Left hindlimb (tissue), 1 donor: ENCODE data around the gene PABPC1L.
A peak's percentile ranks its signal among the peaks of the same experiment; 100 is the strongest.
"Not testable (repeated sequence)": the region's sequence is repeated elsewhere in the genome, so short reads cannot be mapped to it uniquely, and the experiment has no call there.

Source experiments
- DNase-seq: peaks from one replicate; pipeline ENCODE4 v3.0.0-alpha.2; 2018

Gene PABPC1L

DNA sequence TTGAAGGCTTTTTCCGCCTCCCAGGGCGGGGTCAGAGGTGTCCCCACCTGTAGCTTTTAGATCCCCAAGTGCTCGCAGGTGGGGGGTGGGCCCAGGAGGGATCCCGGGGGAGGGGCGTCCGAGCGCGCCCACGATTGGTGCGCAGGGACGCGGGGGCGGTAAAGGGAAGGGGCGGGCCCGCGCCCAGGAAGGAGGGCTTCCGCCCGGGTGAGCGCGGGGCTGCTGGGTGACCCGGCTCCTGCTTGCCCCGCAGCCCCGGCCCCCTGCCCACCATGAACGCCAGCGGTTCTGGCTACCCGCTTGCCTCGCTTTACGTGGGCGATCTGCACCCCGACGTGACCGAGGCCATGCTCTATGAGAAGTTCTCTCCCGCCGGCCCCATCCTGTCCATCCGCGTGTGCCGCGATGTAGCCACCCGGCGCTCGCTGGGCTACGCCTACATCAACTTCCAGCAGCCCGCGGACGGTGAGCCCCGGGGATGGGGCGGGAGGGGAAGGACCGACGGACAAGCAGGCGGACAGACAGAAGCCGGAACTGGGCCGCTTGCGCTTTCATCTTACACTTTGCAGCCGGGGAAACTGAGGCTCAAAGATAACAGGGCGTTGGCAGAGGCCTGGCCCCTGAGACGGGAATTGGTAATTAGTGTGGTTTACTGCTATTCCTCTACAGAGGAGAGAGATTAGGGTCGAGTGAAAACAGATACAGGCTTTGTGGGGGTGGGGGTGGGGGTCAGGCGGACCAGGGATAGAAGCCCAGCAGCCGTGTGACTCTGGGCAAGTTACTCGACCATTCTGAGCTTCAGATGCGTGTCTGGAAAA, at the start of gene PABPC1L:
Gene PABPC1L, plus strand, starts transcription at position 189 of the 818 bp plus-strand sequence. Its CDS starts 84 bp downstream, at position 273.
- DNase-seq, result peak; percentile 70

DNA sequence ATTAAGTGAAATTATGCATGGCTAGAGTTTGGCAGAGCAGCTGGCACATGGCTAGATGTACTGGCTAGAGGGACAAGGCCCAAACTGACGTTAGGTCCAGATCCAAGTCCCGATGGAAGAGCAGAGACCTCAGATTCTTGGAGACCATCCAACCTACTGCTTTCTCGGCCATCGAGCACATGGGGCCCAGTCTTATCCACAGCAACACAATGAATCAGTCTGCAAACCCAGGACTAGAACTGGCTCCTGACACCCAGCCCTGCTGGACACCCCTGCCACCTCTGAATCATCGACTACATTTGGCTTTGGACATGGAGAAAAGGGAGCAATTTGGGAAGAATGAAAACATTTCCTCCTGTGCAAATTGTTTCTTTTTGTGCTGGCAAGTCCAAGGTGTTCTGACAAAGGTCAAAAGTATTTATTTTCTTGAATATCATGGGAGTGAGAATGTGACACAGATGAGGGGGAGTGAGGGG, 48.3 kb upstream of the PABPC1L start:
- DNase-seq, result no peak

DNA sequence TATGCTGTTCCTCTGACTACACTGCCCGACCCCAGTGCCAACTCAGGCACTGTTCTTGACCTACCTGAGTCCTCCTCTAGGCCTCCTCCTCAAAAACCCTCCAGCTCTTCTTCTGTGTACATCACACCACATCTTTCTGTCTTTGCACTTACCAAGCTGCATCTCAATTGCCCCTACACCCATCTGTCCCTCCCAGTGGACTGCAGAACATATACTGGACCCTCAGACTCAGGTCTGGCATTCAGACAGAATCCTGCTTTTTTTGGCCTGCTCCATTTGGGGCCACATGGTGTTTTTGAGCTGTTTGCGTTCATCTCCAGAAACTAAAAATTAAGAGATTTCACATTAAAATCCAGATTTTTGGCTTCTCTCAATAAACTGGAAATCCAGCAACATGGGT, 47.6 kb upstream of the PABPC1L start:
- DNase-seq, result no peak

DNA sequence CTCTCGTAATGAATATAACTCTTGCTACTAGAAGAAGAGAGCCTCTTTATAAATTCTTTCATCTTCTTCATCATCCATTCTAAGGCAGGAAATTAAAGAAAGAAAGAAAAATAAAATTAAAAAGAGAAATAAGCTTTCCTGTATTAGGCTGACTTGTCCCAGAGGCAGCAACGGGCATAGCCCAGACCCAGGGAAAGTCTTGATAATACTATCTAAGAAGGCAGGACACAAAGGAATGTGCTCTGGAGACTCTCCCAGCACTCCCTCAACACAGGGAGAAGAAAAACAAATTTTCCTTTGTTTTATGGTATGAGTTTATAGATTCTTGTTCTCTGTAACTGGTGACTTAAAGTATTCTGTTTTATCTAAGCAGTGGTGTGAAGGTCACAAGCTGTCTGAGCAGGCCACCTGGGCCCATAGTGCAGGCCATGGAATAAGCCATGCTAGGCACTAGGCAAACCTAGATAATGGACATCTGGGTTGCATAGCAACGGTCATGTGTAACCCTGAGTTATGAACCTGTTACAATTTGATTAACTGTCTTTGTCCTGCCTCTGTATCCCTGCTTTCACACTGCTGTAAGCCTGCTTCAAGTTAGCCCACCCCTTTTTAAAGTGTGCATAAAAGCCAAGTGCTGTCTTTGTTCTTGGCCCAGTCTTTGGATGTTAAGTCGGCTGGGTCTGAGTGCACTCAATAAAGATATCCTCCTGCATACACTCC, 46.3 kb upstream of the PABPC1L start:
- not testable (repeated sequence) for DNase-seq

DNA sequence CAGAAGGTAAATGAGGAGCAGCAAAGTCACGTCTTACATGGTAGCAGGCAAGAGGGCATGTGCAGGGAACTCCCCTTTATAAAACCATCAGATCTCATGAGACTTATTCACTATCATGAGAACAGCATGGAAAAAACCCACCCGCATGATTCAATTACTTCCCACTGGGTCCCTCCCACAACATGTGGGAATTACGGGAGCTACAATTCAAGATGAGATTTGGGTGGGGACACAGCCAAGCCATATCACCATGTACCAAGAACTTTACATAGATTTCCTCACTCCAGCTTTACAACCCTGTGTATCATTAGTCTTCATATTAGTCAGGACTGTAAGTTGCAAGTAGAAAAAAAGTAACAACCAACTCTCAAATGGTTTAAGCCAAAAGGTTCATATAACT, 45.4 kb upstream of the PABPC1L start:
- DNase-seq, result not testable (repeated sequence)

DNA sequence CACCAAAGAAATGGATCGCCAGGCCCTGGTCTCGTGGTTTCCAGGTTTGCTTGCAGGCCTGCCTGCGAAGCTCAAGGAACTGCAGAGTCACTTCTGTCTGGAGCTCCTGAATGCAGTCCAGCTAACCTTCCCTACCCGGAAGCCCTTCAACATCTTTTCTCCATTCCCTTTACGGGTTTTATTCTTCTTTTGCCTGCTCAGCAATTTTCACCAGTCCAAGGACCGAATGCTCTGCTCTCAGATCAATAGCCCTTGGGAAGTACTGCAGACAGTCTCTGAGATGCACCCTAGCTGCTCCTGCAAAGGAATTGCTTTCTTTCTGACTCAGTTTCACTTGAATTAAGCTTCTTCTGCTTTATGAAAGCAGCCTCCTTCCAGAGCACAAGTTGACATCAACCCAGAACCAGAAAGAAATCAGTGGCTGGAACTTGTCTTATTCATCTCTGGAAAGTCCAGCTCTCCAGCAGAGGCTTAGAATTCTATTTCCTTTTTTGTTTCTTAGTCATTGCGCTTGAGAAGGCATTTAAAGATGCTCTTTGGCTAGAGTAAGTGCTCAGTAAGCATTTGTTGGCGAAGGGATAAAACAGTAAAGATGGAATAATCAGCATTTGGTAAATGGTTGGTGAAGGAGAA, 43.0 kb upstream of the PABPC1L start:
- DNase-seq, result no peak

DNA sequence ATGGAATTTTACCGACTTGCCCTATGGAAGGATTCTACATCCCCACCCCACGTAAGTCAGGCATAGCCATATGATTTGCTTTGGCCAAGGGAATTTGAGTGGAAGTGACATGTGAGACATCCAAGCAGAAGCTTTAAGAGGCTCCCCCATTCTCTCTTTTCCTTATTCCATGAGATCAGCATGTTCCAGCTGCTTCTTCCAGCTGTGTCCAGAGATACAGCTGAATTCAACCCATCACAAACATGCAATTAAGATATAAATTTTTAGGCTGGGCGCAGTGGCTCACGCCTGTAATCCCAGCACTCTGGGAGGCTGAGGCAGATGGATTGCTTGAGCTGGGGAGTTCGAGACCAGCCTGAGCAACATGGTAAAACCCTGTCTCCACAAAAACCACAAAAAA, 40.4 kb upstream of the PABPC1L start:
- no peak for DNase-seq

DNA sequence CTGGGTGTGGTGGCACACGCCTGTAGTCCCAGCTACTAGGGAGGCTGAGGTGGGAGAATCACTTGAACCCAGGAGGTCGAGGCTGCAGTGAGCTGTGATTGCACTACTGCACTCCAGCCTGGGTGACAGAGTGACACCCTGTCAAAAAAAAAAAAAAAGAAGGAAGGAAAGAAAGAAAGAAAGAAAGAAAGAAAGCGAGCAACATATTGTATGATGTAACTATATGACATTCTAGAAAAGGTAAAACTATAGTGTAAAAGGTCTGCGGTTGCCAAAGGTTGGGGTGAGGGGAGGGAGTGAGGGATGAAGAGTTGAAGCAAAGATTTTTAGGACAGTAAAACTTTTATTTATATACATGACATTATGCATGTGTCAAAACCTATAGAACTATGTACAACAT, 27.5 kb upstream of the PABPC1L start:
- not testable (repeated sequence) for DNase-seq

DNA sequence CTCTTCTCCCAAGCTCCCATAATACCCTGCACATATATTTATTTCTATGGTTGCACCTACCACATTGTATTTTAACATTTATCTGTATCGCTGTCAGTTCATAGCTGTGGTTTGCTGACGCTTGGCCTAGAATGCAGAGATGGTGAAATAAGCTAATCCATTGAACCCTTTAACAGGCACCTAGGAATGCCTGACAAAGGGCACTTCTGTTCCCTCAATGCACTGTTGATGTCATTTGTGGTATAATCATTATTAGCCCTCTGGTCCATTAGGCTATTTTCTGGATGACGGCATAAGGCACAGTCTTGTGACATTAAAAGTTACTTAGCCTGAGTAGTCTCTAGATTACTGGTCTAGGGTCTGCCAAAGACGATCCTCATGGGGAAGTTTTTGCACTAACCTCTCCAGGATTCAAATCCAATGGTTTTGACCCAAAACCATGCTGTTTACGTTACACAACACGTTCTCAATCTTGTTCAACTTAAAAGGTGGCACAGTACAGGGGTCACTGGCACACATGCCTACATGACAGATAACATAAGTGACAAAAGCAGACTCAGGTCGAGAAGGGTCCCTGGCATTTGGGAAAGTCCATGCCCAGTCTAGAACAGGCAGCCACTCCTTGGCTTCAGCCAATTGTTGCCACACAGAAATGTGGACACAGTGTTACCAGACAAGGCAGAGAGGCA, 26.5 kb upstream of the PABPC1L start:
- no peak for DNase-seq

DNA sequence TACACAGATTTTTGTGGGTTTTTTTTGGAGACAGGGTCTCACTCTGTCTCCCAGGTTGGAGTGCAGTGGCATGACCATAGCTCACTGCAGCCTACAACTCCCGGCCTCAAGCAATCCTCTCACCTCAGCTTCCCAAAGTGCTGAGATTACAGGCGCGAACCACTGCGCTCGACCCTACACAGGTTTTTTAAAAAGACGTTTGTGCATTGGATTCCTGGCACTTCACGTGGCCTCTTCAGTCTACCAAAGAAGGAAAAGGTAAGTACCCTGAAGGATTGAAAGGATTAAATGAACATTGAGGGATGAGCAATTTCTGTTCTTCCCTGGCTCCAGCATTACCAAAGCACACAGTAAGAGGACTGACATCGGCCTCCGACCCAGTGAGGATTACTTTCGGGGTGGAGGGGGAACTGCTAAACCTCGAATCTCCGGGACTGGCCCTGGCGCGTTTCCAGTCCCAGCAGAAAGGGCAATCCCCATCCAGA, 24.9 kb upstream of the PABPC1L start:
- no peak for DNase-seq

DNA sequence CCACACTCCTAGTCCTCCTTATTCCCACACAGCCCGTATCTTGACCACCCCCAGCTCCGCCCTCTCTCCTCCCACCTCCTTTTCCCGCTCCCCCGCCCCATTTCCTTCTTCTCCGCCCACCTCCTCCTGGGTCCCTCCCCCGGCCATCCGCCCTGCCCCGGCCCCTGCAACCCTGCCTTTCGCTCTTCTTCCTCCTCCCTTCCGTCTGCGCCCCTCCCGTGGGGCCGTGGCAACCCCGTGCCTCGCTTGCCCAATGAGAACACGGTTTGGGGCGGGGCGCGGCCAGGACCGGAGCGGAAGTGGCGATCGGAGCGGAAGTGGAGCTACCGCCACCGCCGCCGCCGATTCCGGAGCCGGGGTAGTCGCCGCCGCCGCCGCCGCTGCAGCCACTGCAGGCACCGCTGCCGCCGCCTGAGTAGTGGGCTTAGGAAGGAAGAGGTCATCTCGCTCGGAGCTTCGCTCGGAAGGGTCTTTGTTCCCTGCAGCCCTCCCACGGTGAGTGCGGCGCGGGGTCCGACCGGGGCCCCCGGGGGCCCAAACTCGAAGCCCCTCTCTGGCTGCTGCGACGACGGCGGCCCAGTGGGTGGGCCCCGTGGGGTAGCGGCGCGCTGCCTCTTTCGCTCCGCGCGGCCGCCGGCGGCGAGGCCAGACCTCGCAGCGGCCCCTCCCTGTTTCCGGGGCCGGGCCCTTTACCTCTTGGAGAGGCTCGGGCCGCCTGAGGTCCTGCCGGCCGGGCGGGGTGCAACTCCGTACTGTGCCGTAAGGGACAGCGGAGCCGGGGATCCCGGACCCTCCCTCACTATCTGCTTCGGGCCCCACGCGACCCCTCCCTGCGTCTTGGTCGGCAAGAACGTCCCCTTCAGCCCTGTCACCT, 24.2 kb upstream of the PABPC1L start, which contains the start of gene YWHAB:
Gene YWHAB, plus strand, starts transcription at position 314 of the 874 bp plus-strand sequence. CDS start 15,829 bp downstream, outside the sequence.
- DNase-seq, result peak; percentile 100

DNA sequence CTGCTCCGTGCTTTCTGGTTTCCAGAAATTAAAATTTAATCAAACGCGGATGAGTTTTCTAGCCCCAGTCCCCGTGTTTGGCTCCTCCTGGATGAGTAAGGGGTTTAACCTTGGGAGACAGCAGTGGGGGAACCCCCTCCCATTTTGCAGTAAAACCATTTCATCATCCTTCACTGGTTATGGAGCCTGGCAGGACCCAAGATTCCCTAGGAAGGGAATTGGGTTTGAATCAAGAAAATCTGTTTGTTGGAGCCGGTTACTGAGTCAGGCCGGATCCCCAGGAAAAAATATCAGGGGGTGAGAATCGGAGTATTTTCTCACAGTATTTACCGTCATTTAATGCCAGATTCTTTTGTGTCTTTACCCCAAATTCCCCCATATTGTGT, 23.6 kb upstream of the PABPC1L start:
- no peak for DNase-seq

DNA sequence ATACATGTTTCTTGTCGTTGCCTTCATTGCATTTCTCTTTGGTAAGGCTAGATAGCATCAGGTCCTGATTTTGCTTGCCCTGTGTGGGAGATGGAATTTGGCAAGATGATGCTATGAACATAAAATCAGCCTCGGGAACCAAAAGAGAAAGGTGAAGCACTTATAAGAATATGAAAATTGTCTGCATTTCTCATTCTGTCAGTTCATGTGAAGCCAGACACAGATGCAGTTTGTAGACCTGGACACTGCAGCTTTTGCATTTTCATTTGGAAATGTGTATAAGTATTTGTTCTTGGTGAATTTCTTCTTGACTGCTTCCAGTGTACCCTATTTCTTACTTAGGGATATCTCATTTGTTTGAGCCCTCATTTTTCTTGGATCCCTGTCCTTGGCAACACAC, 23.0 kb upstream of the PABPC1L start:
- DNase-seq, result no peak

DNA sequence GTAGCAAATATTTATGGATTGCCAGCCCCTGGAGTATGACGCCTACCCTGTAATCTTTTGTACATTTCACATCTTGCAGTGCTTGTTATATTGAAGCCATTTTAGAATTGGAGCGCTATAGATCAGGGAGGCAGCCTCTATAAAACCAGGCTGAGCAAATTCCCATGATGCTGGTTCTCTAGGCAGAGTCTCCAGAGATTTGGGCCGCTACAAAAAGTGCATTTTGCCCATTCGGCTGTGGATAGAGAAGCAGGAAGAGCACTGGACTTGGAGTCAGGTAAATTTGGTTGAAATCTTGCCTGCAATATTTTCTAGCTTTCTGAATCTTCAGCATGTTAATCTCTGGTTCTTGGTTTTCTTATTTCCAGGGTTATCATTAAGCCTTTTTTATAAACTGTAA, 22.4 kb upstream of the PABPC1L start:
- no peak for DNase-seq

DNA sequence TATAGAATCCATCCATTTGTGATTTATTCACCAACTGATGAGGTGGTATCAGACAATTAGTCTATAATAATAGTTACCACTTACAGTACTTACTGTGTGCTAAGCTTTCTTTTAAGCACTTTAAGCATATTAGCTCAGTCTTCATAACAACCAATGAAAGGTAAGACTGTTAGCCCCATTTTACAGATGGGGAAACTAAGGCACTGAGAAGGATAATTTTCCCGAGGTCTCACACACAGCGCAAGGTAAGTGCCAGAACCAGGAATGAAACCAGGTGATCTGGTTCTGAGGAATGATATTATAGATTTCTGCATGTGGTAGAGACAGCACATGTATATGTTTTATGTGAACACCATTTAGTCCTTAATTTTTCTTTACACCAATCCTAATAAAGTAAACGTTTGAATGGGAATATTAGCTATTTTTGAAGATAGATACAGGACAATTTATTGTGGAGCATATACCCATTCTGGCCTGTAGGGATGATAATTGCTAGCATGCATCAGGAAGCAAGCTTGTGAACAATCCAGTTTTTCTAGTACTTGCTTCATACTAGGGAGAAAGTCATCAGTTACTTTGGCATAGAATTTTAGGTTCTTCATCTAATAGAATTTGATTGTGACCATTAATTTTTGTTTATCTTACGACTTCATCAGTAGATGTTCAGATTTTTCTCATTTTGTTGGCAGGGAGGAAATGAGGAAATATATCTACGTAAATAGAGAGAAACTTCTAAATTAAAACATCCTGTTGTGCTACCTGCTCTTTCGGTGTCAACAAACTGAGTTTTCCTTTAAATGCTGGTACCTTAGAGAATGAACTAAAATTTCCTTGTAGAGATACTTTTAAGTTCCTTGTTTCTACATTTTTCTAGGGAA, 21.4 kb upstream of the PABPC1L start:
- DNase-seq, result no peak

DNA sequence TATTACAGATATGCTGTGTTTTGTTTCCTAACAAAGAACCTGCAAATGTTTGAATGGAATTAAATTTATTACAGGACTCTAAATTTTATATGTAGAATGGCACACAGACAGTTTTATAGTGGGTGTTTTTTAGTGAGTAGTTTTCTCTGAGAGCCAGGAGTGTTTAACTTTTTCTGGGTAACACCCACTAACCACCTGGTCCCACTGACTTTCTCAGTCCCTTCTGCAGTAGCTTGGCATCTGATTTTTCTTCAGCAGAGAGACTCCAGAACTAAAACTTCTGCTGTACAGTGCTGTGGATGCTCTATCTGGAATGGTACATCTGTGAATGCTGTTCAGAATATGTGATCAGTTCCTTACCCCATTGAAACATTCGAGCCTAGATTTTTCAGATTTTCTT, 18.0 kb upstream of the PABPC1L start:
- no peak for DNase-seq

DNA sequence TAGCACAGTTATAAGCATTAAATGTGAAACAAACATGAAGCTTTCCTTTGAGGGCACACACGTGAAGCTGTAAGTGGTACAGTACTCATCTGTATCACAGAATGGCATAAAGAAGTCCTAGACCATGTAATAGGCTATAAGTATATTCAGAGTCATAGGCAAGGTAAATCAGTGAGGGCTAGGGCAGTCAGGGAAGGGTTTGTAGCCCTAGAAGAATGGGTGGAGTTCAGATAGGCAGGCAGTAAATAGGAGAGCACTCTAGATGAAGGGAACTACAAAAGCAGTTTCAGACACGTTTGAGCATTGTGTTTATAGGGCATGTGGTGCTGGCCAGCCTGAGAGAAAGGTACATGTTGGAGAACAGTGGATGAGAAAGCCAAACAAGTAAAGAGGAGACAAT, 14.9 kb upstream of the PABPC1L start:
- DNase-seq, result no peak

DNA sequence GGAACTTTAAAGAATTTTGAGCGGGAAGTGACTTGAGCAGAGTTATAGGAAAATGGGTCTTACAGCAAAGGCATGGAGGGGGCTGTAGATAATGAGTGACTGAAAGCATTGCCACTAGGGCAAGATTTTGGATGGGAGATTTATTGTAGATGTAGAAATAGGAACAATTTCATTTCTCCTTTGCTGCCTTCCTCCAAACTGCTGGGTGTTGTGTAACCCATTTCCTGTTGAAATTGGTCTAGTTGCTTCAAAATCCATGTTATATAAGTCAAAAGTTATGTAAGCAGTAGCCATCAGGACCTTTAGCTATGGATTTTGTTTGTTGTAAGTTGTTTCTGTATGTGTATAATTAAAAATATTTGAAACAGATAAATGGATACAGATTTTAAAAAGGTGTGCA, 13.3 kb upstream of the PABPC1L start:
- DNase-seq, result no peak

DNA sequence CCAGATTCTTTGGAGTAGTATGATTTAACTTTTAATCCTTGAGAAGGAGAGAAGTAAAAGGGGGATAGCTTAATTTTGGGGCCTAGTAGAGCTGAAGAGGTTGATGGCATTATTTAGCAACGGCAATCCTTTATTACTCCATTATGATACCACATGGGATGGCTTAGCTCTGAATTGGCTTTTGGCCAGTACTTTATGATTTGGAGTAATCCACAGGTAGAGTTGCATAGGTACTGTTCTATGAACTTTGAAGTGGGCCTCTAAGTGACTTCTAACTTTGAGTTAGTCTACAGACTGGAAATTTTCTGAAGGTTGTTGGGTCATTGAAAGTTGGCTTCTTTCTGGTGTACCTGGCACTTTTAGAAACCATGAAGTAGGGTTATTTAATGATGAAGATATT, 12.7 kb upstream of the PABPC1L start:
- no peak for DNase-seq

DNA sequence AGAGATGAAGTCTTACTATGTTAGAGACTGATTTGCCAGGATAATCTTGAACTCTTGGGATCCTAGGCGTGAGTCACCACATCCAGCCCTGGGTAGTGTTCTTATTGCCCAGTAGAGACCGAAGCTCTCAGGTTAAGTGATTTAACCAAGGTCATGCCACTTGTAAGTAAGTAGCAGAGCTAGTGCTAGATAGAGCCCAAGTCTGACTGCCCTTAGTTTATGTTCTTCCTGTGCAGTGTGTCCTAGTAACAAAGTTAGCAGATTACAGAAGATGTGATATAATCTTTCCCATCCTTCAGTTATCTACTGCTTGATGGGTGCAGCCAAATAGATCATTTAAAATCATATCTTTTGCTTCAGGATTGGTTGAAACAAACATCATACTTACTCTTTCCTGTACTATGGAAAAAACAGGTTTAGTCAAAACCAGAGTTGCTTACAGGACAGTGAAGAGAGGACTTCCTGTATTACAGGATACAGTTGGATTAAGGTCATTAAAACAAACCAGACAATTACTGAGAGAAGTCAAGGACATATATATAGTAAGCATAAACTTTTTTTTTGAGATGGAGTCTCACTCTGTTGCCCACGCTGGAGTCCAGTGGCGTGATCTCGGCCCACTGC, 9.5 kb upstream of the PABPC1L start:
- DNase-seq, result no peak
